HG03039 (cell line): Measurements from ENCODE around the gene RTN4R.

Source experiments
- ATAC-seq: cut with Tn5 transposase; IDR thresholded peaks from one replicate; pipeline ENCODE4 v1.9.1; 2021; ENCODE audit warnings: mild to moderate bottlenecking, moderate library complexity; ENCODE audit not compliant: unreplicated experiment

RTN4R gene

GRCh38 chr22:20243537-20244249, 24.4 kb downstream of the RTN4R start:
- ATAC-seq: no peak

GRCh38 chr22:20243176-20243536, 25.0 kb downstream of the RTN4R start:
- no peak for ATAC-seq

GRCh38 chr22:20242393-20243175, 25.5 kb downstream of the RTN4R start:
- ATAC-seq: no peak

GRCh38 chr22:20241579-20242392, 26.3 kb downstream of the RTN4R start:
- ATAC-seq: no peak

GRCh38 chr22:20240900-20241299, 27.2 kb downstream of the RTN4R start:
- no peak for ATAC-seq

- ATAC-seq: no peak
Measured at GRCh38 chr22:20240447-20240764, 27.7 kb downstream of the RTN4R start.

- ATAC-seq: no peak
Measured at GRCh38 chr22:20239676-20240446, 28.3 kb downstream of the RTN4R start.

- ATAC-seq: no peak
Measured at GRCh38 chr22:20238901-20239675, 29.0 kb downstream of the RTN4R start.

- ATAC-seq: no peak
Measured at GRCh38 chr22:20238536-20238900, 29.6 kb downstream of the RTN4R start.

- no peak for ATAC-seq
Measured at GRCh38 chr22:20237480-20238440, 30.4 kb downstream of the RTN4R start.

- no peak for ATAC-seq
Measured at GRCh38 chr22:20236052-20236717, 31.9 kb downstream of the RTN4R start.

- ATAC-seq: no peak
Measured at GRCh38 chr22:20235389-20235991, 32.6 kb downstream of the RTN4R start.

- ATAC-seq: no peak
Measured at GRCh38 chr22:20234760-20235388, 33.2 kb downstream of the RTN4R start.

GRCh38 chr22:20234314-20234682, 33.8 kb downstream of the RTN4R start:
- ATAC-seq: no peak

GRCh38 chr22:20233351-20234313, 34.5 kb downstream of the RTN4R start:
- ATAC-seq: no peak

GRCh38 chr22:20232781-20233180, 35.3 kb downstream of the RTN4R start:
- ATAC-seq: no peak

GRCh38 chr22:20232237-20232598, 35.9 kb downstream of the RTN4R start:
- ATAC-seq: no peak
